H1 (cell line): Measurements from ENCODE around the gene ZNF396. TPM values are rescaled to one million over a fixed set of nuclear protein-coding genes. Genes with fewer than 3 reads are reported as not detected.
A peak's percentile ranks its signal among the peaks of the same experiment; 100 is the strongest.

Experiments used
- CTCF ChIA-PET: fragments of 300-600 bp; sonication (Branson Sonifier 250); formaldehyde crosslinking; loops from one replicate; lab custom pipeline; 2021; ENCODE audit not compliant: partially characterized antibody; lab: Charles Lee
- POLR2A ChIA-PET: fragments of 300-600 bp; sonication (Branson Sonifier 250); formaldehyde crosslinking; loops from one replicate; lab custom pipeline; 2021; ENCODE audit warnings: inconsistent platforms; ENCODE audit not compliant: partially characterized antibody; lab: Charles Lee
- DNase-seq, 2 experiments: peaks; one replicate each; pipeline versions ENCODE4 v3.0.0 to v3.0.0-alpha.2; 2010 to 2022; ENCODE audit warnings: low spot score in 2 of 2, low read depth in 1 of 2, mixed read lengths in 1 of 2
- FAIRE-seq: peaks from 2 replicates; lab custom pipeline; 2011; peaks lifted over from hg19 to GRCh38; lab: Jason Lieb, UNC
- H2AFZ ChIP-seq: 2 replicates; pipeline ENCODE4 v1.8.1; 2012; ENCODE audit warnings: low read length, inconsistent platforms
- H2AK5ac ChIP-seq: 2 replicates; pipeline ENCODE4 v1.6.1; 2013; ENCODE audit warnings: low read depth, low read length
- H2BK120ac ChIP-seq: replicated peaks from 2 replicates; pipeline ENCODE3; 2013; ENCODE audit warnings: low read depth, low read length, inconsistent platforms
- H2BK12ac ChIP-seq: 2 replicates; pipeline ENCODE4 v1.6.1; 2013; ENCODE audit warnings: low read depth, low read length
- H2BK15ac ChIP-seq: 2 replicates; pipeline ENCODE4 v1.6.1; 2013; ENCODE audit warnings: low read length
- H2BK20ac ChIP-seq: 2 replicates; pipeline ENCODE4 v1.6.1; 2013; ENCODE audit warnings: low read length
- H2BK5ac ChIP-seq: 2 replicates; pipeline ENCODE4 v1.6.1; 2013; ENCODE audit warnings: low read depth, low read length
- H3K14ac ChIP-seq: 2 replicates; pipeline ENCODE4 v1.6.1; 2013; ENCODE audit warnings: inconsistent platforms; ENCODE audit not compliant: insufficient read length
- H3K18ac ChIP-seq: 2 replicates; pipeline ENCODE4 v1.6.1; 2013; ENCODE audit warnings: low read length; ENCODE audit errors: extremely low read depth
- H3K23ac ChIP-seq: 2 replicates; pipeline ENCODE4 v1.6.1; 2013; ENCODE audit warnings: inconsistent platforms; ENCODE audit not compliant: insufficient read length
- H3K23me2 ChIP-seq: 2 replicates; pipeline ENCODE4 v1.6.1; 2013; ENCODE audit warnings: low read depth, low read length
- H3K27ac ChIP-seq: 2 replicates; pipeline ENCODE4 v1.6.1; 2011; ENCODE audit warnings: low read depth, low read length, inconsistent platforms
- H3K27me3 ChIP-seq, 4 experiments: replicated peaks in 1 of 4; 1 replicate in 1 of 4; 2 replicates in 3 of 4; pipeline versions ENCODE4 v1.6.1 to v1.8.1; 2011 to 2013; ENCODE audit warnings: low read length in 3 of 4, mild to moderate bottlenecking in 3 of 4, inconsistent platforms in 2 of 4, mixed read lengths in 2 of 4, moderate library complexity in 1 of 4; ENCODE audit not compliant: control insufficient read depth in 3 of 4, insufficient read depth in 3 of 4; ENCODE audit errors: extremely low read depth in 1 of 4
- H3K36me3 ChIP-seq, 4 experiments: 2 replicates each; pipeline versions ENCODE4 v1.6.1 to v1.8.1; 2011 to 2013; ENCODE audit warnings: mild to moderate bottlenecking in 4 of 4, low read length in 3 of 4, moderate library complexity in 2 of 4, control low read depth in 1 of 4, inconsistent platforms in 1 of 4; ENCODE audit not compliant: insufficient read depth in 4 of 4, control insufficient read depth in 2 of 4
- H3K4ac ChIP-seq: replicated peaks from 2 replicates; pipeline ENCODE3; 2013; ENCODE audit warnings: low read length, low read depth, mixed read lengths, inconsistent platforms; ENCODE audit not compliant: insufficient read length
- H3K4me1 ChIP-seq, 4 experiments: replicated peaks in 1 of 4; 1 replicate in 1 of 4; 2 replicates in 3 of 4; pipeline versions ENCODE4 v1.6.1 to v1.8.1; 2011 to 2013; ENCODE audit warnings: low read length in 3 of 4, inconsistent platforms in 2 of 4, mixed read lengths in 1 of 4; ENCODE audit not compliant: insufficient read depth in 4 of 4, control insufficient read depth in 3 of 4
- H3K4me2 ChIP-seq, 2 experiments: 2 replicates each; pipeline versions ENCODE4 v1.6.1 to v1.8.1; 2011 to 2013; ENCODE audit warnings: low read depth in 2 of 2, low read length in 2 of 2, control low read depth in 1 of 2, inconsistent platforms in 1 of 2, mild to moderate bottlenecking in 1 of 2; ENCODE audit not compliant: insufficient read depth in 1 of 2
- H3K4me3 ChIP-seq, 4 experiments: fragments of 200-600, 300-600 bp in 1 of 4; sonication (generic), shearing (Covaris generic), sonication (Bioruptor Twin) in 1 of 4; 2 replicates each; pipeline versions ENCODE4 v1.5.1 to v1.8.1; 2011 to 2016; ENCODE audit warnings: low read length in 4 of 4, low read depth in 3 of 4, control low read depth in 2 of 4, inconsistent platforms in 2 of 4, mild to moderate bottlenecking in 2 of 4, mixed read lengths in 1 of 4, moderate library complexity in 1 of 4; ENCODE audit not compliant: insufficient read depth in 2 of 4; ENCODE audit errors: extremely low read depth in 1 of 4
- H3K56ac ChIP-seq: replicated peaks from 2 replicates; pipeline ENCODE3; 2013; ENCODE audit warnings: low read depth, mild to moderate bottlenecking, mixed read lengths, low read length, inconsistent platforms; ENCODE audit not compliant: insufficient read length
- H3K79me1 ChIP-seq: 2 replicates; pipeline ENCODE4 v1.6.1; 2013; ENCODE audit warnings: low read depth, low read length, control low read depth
- H3K79me2 ChIP-seq, 2 experiments: 2 replicates each; pipeline versions ENCODE4 v1.6.1 to v1.8.1; 2012 to 2013; ENCODE audit warnings: low read length in 2 of 2, mild to moderate bottlenecking in 2 of 2, inconsistent platforms in 1 of 2; ENCODE audit not compliant: insufficient read depth in 2 of 2, control insufficient read depth in 1 of 2
- H3K9ac ChIP-seq, 4 experiments: replicated peaks in 1 of 4; 1 replicate in 1 of 4; 2 replicates in 3 of 4; pipeline versions ENCODE4 v1.6.1 to v1.8.1; 2011 to 2013; ENCODE audit warnings: low read depth in 3 of 4, low read length in 3 of 4, control low read depth in 2 of 4, mild to moderate bottlenecking in 2 of 4, moderate library complexity in 2 of 4, inconsistent platforms in 1 of 4; ENCODE audit errors: extremely low read depth in 1 of 4
- H3K9me3 ChIP-seq, 2 experiments: 2 replicates each; pipeline versions ENCODE4 v1.6.1 to v1.8.1; 2012 to 2013; ENCODE audit warnings: mild to moderate bottlenecking in 2 of 2, moderate library complexity in 2 of 2, control low read depth in 1 of 2, inconsistent platforms in 1 of 2, low read depth in 1 of 2, low read length in 1 of 2, mixed read lengths in 1 of 2; ENCODE audit not compliant: insufficient read depth in 2 of 2
- H4K20me1 ChIP-seq, 2 experiments: replicated peaks in 1 of 2; 2 replicates each; pipeline versions ENCODE3 to v1.8.1; 2011 to 2013; ENCODE audit warnings: inconsistent platforms in 2 of 2, low read length in 2 of 2, mild to moderate bottlenecking in 1 of 2; ENCODE audit not compliant: insufficient read depth in 2 of 2, control insufficient read depth in 1 of 2
- H4K5ac ChIP-seq: 2 replicates; pipeline ENCODE4 v1.6.1; 2013; ENCODE audit warnings: low read length, low read depth, mixed read lengths, inconsistent platforms; ENCODE audit not compliant: insufficient read length
- H4K8ac ChIP-seq: 2 replicates; pipeline ENCODE4 v1.8.0; 2013; ENCODE audit warnings: mild to moderate bottlenecking, moderate library complexity, low read length, inconsistent platforms; ENCODE audit not compliant: insufficient read depth; ENCODE audit errors: extremely low read depth
- H4K91ac ChIP-seq: replicated peaks from 2 replicates; pipeline ENCODE3; 2013; ENCODE audit warnings: low read length, mixed read lengths, inconsistent platforms; ENCODE audit not compliant: insufficient read length
- ATF2 ChIP-seq: IDR thresholded peaks from 2 replicates; pipeline ENCODE4 v1.6.1; 2012; ENCODE audit warnings: low read length, inconsistent platforms
- CHD1 ChIP-seq: IDR thresholded peaks from 2 replicates; pipeline ENCODE4 v1.6.1; 2012; ENCODE audit warnings: low read depth, low read length, improper control_type of control experiment
- KDM1A ChIP-seq: fragments of 200-600, 300-600 bp; sonication (generic); IDR thresholded peaks from 2 replicates; pipeline ENCODE4 v1.7.1; 2016; ENCODE audit warnings: mild to moderate bottlenecking, low read length, borderline replicate concordance
- SAP30 ChIP-seq: fragments of 300-600 bp; sonication (generic); IDR thresholded peaks from 2 replicates; pipeline ENCODE4 v1.7.1; 2012; ENCODE audit warnings: low read length, moderate library complexity, mild to moderate bottlenecking, inconsistent platforms; ENCODE audit not compliant: insufficient read depth, insufficient replicate concordance
- SIN3A ChIP-seq, 2 experiments: IDR thresholded peaks in 1 of 2; conservative IDR thresholded peaks in 1 of 2; 2 replicates each; pipeline ENCODE4 v1.6.1; 2011 to 2012; ENCODE audit warnings: low read length in 2 of 2, improper control_type of control experiment in 1 of 2, low read depth in 1 of 2, mild to moderate bottlenecking in 1 of 2
- SIRT6 ChIP-seq: IDR thresholded peaks from one replicate; pipeline ENCODE4 v1.7.1; 2012; ENCODE audit warnings: low read length, inconsistent platforms
- SRF ChIP-seq: IDR thresholded peaks from 2 replicates; pipeline ENCODE4 v1.6.1; 2011; ENCODE audit warnings: mild to moderate bottlenecking, low read depth, low read length, moderate library complexity
- TAF7 ChIP-seq: optimal IDR thresholded peaks from 2 replicates; pipeline ENCODE3; 2011; ENCODE audit warnings: low read depth, mild to moderate bottlenecking, inconsistent platforms, low read length, moderate library complexity, borderline replicate concordance
- WGBS, 2 experiments: shearing (Covaris generic) in 1 of 2; methylation state at CpG; one replicate each; pipeline versions ENCODE4 v1.1.6 to v1.1.7; 2013 to 2015; ENCODE audit warnings: low lambda C conversion rate in 2 of 2, mixed read lengths in 2 of 2, inconsistent platforms in 1 of 2, low coverage in 1 of 2, missing lambda C conversion rate in 1 of 2; ENCODE audit not compliant: insufficient replicate concordance in 2 of 2, insufficient coverage in 1 of 2, insufficient read length in 1 of 2; ENCODE audit errors: extremely low coverage in 1 of 2, missing lambda C conversion rate in 1 of 2; 5-methylcytosine and 5-hydroxymethylcytosine counted together
- polyA plus RNA-seq, 7 experiments: library from polyadenylated mRNA; depleted of rRNA in 3 of 7; stranded (reverse) in 5 of 7; unstranded in 2 of 7; fragments of >200 nt in 5 of 7; fragments of 200-250 nt in 2 of 7; gene quantifications; 1 replicate in 5 of 7; 2 replicates in 1 of 7; 4 replicates in 1 of 7; pipeline versions ENCODE4 v1.2.1 to v1.2.3, GENCODE V29; 2011 to 2013; ENCODE audit warnings: missing spikeins in 2 of 7, mixed read lengths in 2 of 7
- total RNA-seq: library from RNA; stranded (reverse); fragmentation: NEBNext Ultra II Directional; extraction: Animal tissue kit (Norgen Biotek cat#: 25700); gene quantifications from 2 replicates; pipeline ENCODE4 v1.2.1, GENCODE V29; 2021

Gene ZNF396
- total and polyA plus RNA-seq, 2 of the 8 experiments (the other 6 are each of a cell fraction or from before 2014, with no cell fraction given), result 0.44 to 0.74 TPM

- POLR2A ChIA-PET, result interaction anchor here (0.9 to 2.7 kb wide), 12 partner anchors 10 to 319 kb away, joined by 3 to 20 read pairs (median 4); partner anchors contain the start of genes ZNF397 and ZSCAN30
These were observed 32.2 kb downstream of the ZNF396 start for GRCh38 chr18:35344736-35345459.

More at GRCh38 chr18:35344736-35345459, 32.2 kb downstream of the ZNF396 start:
- H2BK5ac ChIP-seq, result 0 out of 2 replicates have a peak overlapping the region, but pooled peaks have one; percentile 92
- no peak for TF ChIP-seq TAF7
- peak; percentile 28; the same call in 1 of the 2 replicates for TF ChIP-seq ATF2
- no peak for TF ChIP-seq SAP30
- TF ChIP-seq SIN3A (conservative IDR thresholded peaks at IDR 0.05 in 1 of 2, IDR thresholded peaks at IDR 0.05 in 1 of 2; ENCODE audit: low read depth in 1 of 2, low read length in 2 of 2), result no peak
- TF ChIP-seq KDM1A, result peak; percentile 79; the same call in 1 of the 2 replicates
- TF ChIP-seq SIRT6, result no peak
- no peak for TF ChIP-seq CHD1
- TF ChIP-seq SRF, result no peak
- peak overlapping the region; percentile 74 to 76 for H3K4me2 ChIP-seq
- H2BK15ac ChIP-seq, result no peak overlapping the region
- H4K8ac ChIP-seq, result no peak overlapping the region
- H4K20me1 ChIP-seq, result peaks cover 6 to 18% of the 10 kb centered on the region in 2 experiments
- H2AK5ac ChIP-seq, result no peak overlapping the region
- H3K4ac ChIP-seq, result no peak overlapping the region
- H3K79me2 ChIP-seq, result peaks cover 23 to 39% of the 10 kb centered on the region in 2 experiments
- 0 out of 2 replicates have a peak overlapping the region, but pooled peaks have one; percentile 76 for H3K18ac ChIP-seq
- H3K27me3 ChIP-seq, result no peaks in the 10 kb centered on the region
- peak overlapping the region; percentile 89; the same call in 1 of the 2 replicates for H2AFZ ChIP-seq
- H2BK20ac ChIP-seq, result no peak overlapping the region
- no peak overlapping the region for H3K56ac ChIP-seq
- CTCF ChIA-PET, result interaction anchor here (0.9 to 3.5 kb wide), 4 partner anchors 10 to 56 kb away, joined by 3 to 18 read pairs (median 4); no protein-coding TSS in a partner anchor
- H2BK120ac ChIP-seq, result no peak overlapping the region
- H3K27ac ChIP-seq, result peak overlapping the region; percentile 98; the same call in 1 of the 2 replicates
- FAIRE-seq (no peak), DNase-seq (no peak)
- peak overlapping the region; percentile 32; the same call in 1 of the 2 replicates for H2BK12ac ChIP-seq
- peaks cover 0 to 5% (median 1%) of the 10 kb centered on the region in 4 experiments; a peak in 3 of 7 replicates for H3K4me1 ChIP-seq
- H4K5ac ChIP-seq, result peak overlapping the region; percentile 20
- H3K36me3 ChIP-seq, result peaks cover 5 to 10% (median 7%) of the 10 kb centered on the region in 4 experiments
- peak overlapping the region; percentile 73 to 97 (median 95); a peak in 6 of 7 replicates for H3K9ac ChIP-seq
- H3K4me3 ChIP-seq, result peak overlapping the region; percentile 91 to 97 (median 92)
- H3K14ac ChIP-seq, result no peak overlapping the region
- H3K79me1 ChIP-seq, result 0 out of 2 replicates have a peak, but pooled peaks cover 5% of the 10 kb centered on the region
- 0 out of 2 replicates have a peak, but pooled peaks cover 7% of the 10 kb centered on the region for H3K23me2 ChIP-seq
- 76% methylated on average over 12 of the region's 12 CpGs; no CpG with 5 or more reads in 1 of the 2 experiments for WGBS, 2 experiments
- no peaks in the 10 kb centered on the region for H3K9me3 ChIP-seq
- H3K23ac ChIP-seq, result no peak overlapping the region
- no peak overlapping the region for H4K91ac ChIP-seq
